ENCODE results near the gene SPINT1. TPM values are rescaled to one million over a fixed set of nuclear protein-coding genes. Genes with fewer than 3 reads are reported as not detected.
A peak's percentile ranks its signal among the peaks of the same experiment; 100 is the strongest.

SPINT1 gene
- total RNA-seq, 5 donors from 2014 or later (not counting 1 experiment from before 2014, with no cell fraction given), result 1.6 to 6.6 (median 5.1) TPM

DNA sequence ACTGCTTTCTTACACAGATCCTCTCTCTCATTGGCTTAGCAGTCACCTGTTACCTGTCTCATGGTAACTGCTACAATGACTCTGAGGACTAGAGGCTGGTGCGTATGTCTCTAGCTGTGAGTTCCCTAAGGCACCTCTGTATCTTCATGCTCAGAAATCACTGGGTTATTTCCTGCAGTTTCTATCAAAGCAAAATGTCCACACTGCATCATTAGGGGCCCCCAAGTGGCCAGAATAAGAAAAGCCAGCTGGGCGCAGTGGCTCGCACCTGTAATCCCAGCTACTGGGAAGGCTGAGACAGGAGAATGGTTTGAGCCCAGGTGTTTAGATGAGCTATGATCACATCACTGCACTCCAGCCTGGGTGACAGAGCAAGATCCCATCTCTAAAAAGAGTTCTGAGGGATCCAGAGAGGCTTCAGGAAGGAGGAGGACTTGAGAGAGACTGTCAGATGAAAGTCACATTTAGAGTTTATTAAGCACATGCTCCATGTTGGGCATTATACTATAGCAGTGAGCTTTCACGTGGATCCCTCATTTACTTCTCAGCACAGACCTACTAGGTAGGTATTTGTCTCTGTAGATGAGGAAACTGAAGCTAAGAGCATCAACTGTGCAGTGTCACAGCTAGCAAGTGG, 48.1 kb downstream of the SPINT1 start:
- H3K4me3 ChIP-seq (ENCODE audit: control insufficient read depth in 1 of 2, extremely low read depth in 1 of 2, low read length in 1 of 2), result no peak overlapping the region
- ATAC-seq (replicated peaks in 1 of 4), result no peak
- peaks cover 6% of the 10 kb centered on the region in 2 donors for H3K36me3 ChIP-seq (ENCODE audit: control insufficient read depth in 2 of 2, extremely low read depth in 1 of 2, insufficient read depth in 1 of 2, low read length in 1 of 2)
- Mint-ChIP-seq H3K27me3 (no peaks in the 10 kb centered on the region), H3K4me3 (no peak overlapping the region), H3K27ac (no peak overlapping the region), H3K9me3 (no peaks in the 10 kb centered on the region), H3K4me1 (peaks cover 25 to 33% (median 32%) of the 10 kb centered on the region in 3 donors), H3K36me3 (peaks cover 4% of the 10 kb centered on the region)
- WGBS (ENCODE audit: insufficient coverage), result 53% methylated on average over 2 of the region's 4 CpGs
- H3K27ac ChIP-seq (ENCODE audit: low read length), result no peak overlapping the region
- no peaks in the 10 kb centered on the region for H3K27me3 ChIP-seq (replicated peaks in 1 of 2; ENCODE audit: control insufficient read depth in 2 of 2, extremely low read depth in 1 of 2, insufficient read depth in 2 of 2, low read length in 1 of 2)
- POLR2A ChIA-PET, result no interaction called here
- peak in 2 of 35 experiments; percentile 23 to 54 for DNase-seq
- peaks cover 11 to 33% of the 10 kb centered on the region in 2 experiments for H3K4me1 ChIP-seq (ENCODE audit: control insufficient read depth in 1 of 2, extremely low read depth in 1 of 2, insufficient read depth in 2 of 2, low read length in 2 of 2)
- CTCF ChIA-PET, result interaction anchor here (0.5 to 2.4 kb wide), 10 partner anchors 8 to 441 kb away, joined by 3 to 45 read pairs (median 4); partner anchors contain the start of genes CHP1 (in 1 of the 2) and EXD1 (in 1 of the 2)
- H3K9me3 ChIP-seq, result no peaks in the 10 kb centered on the region

DNA sequence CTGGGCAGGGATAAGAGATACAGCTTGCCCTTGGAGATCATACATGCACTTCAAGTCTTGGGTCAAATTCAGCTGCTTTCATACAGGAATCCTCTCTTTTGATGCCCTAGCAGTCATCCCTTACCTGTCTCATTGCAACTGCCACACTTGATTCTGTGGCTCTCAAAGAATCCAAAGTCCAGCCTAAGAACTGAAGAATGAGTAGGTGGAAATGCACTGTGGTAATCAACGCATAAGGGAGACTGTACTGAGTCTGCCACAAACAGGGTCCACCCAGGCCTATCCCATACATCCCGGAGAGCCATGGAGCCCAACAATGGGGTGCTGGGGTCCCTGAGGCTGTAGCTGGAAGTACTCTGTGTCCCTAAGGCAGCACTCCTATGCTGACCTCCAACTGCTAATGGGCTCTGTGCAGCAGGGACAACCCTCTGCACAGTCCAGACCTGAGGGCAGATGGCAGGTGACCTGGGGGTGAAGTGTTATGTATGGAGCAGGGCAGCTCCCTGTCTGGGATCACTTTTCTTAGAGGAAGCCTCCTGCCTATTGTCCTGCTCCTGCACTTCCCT, 48.7 kb downstream of the SPINT1 start:
- H3K9me3 Mint-ChIP-seq, result no peaks in the 10 kb centered on the region
- H3K4me1 ChIP-seq (ENCODE audit: control insufficient read depth in 1 of 2, extremely low read depth in 1 of 2, insufficient read depth in 2 of 2, low read length in 2 of 2), result peaks cover 11 to 33% of the 10 kb centered on the region in 2 experiments
- ATAC-seq (replicated peaks in 1 of 4), result no peak
- DNase-seq, result no peak
- H3K4me1 Mint-ChIP-seq, result peaks cover 30 to 38% (median 32%) of the 10 kb centered on the region in 3 donors
- ChIA-PET CTCF (interaction anchor here (0.5 to 2.4 kb wide), 9 partner anchors 8 to 442 kb away, joined by 3 to 45 read pairs (median 4); partner anchors contain the start of genes CHP1 (in 1 of the 2) and EXD1 (in 1 of the 2)), POLR2A (no interaction called here)
- no peaks in the 10 kb centered on the region for H3K27me3 Mint-ChIP-seq
- no peak overlapping the region for H3K27ac ChIP-seq (ENCODE audit: low read length)
- WGBS (ENCODE audit: insufficient coverage), result no CpG with 5 or more reads among the region's 2 CpGs
- H3K4me3 Mint-ChIP-seq, result no peak overlapping the region
- no peaks in the 10 kb centered on the region for H3K9me3 ChIP-seq
- H3K27me3 ChIP-seq (replicated peaks in 1 of 2; ENCODE audit: control insufficient read depth in 2 of 2, extremely low read depth in 1 of 2, insufficient read depth in 2 of 2, low read length in 1 of 2), result no peaks in the 10 kb centered on the region
- H3K36me3 Mint-ChIP-seq, result peaks cover 5% of the 10 kb centered on the region
- H3K27ac Mint-ChIP-seq, result no peak overlapping the region
- H3K4me3 ChIP-seq (ENCODE audit: control insufficient read depth in 1 of 2, extremely low read depth in 1 of 2, low read length in 1 of 2), result no peak overlapping the region
- H3K36me3 ChIP-seq (ENCODE audit: control insufficient read depth in 2 of 2, extremely low read depth in 1 of 2, insufficient read depth in 1 of 2, low read length in 1 of 2), result peaks cover 6% of the 10 kb centered on the region in 2 donors

DNA sequence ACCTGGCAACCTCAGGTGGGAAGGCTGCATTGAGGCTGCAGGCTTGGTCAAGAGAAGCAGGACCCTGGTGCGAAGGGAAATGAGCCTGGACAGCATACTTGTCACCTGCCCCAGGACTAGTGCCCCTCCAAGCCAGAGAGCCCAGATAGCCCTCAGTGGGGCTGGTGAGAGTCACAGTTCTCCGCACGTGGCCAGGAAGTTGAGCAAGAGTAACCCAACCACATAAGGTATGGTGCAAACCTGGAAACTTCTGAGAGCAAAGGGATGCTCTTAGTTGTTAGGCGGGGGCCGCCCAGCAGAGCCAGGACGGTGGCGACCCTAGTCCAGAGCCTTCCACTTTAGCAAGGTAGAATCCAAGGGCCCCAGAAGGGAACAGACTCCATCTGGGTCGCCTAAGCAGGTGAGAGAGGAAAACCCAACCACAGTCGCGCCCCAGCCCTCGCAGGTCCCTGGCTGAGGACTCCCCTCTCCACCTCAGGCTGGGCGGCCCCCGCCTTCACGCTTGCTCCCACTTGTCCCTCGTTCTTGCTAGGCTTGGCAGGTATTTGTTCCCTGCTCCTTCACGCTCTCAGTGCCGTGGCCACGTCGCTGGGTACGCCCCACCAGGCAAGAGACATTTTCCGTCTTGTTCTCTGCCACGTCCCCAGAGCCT, 49.3 kb downstream of the SPINT1 start:
- H3K27me3 Mint-ChIP-seq, result no peaks in the 10 kb centered on the region
- H3K9me3 Mint-ChIP-seq, result no peaks in the 10 kb centered on the region
- no peaks in the 10 kb centered on the region for H3K9me3 ChIP-seq
- no peak overlapping the region for H3K4me3 ChIP-seq (ENCODE audit: control insufficient read depth in 1 of 2, extremely low read depth in 1 of 2, low read length in 1 of 2)
- ChIA-PET POLR2A (no interaction called here), CTCF (interaction anchor here (0.6 to 4.9 kb wide), 6 partner anchors 12 to 324 kb away, joined by 14 to 127 read pairs (median 42); partner anchors contain the start of gene RPUSD2 (in 1 of the 2))
- H3K4me3 Mint-ChIP-seq, result peak overlapping the region in 2 of 3 donors; percentile 99
- WGBS (ENCODE audit: insufficient coverage), result 78% methylated on average over 15 of the region's 22 CpGs
- no peak overlapping the region for H3K27ac ChIP-seq (ENCODE audit: low read length)
- DNase-seq (peak in 2 of 35 experiments; percentile 5 to 19), ATAC-seq (replicated peaks in 1 of 4) (no peak)
- H3K27ac Mint-ChIP-seq, result peak overlapping the region; percentile 91 to 95
- no peaks in the 10 kb centered on the region for H3K27me3 ChIP-seq (replicated peaks in 1 of 2; ENCODE audit: control insufficient read depth in 2 of 2, extremely low read depth in 1 of 2, insufficient read depth in 2 of 2, low read length in 1 of 2)
- H3K36me3 ChIP-seq (ENCODE audit: control insufficient read depth in 2 of 2, extremely low read depth in 1 of 2, insufficient read depth in 1 of 2, low read length in 1 of 2), result peaks cover 6 to 10% of the 10 kb centered on the region in 2 donors
- peaks cover 8% of the 10 kb centered on the region for H3K36me3 Mint-ChIP-seq
- peaks cover 11 to 33% of the 10 kb centered on the region in 2 experiments for H3K4me1 ChIP-seq (ENCODE audit: control insufficient read depth in 1 of 2, extremely low read depth in 1 of 2, insufficient read depth in 2 of 2, low read length in 2 of 2)
- peaks cover 32 to 41% (median 33%) of the 10 kb centered on the region in 3 donors for H3K4me1 Mint-ChIP-seq

DNA sequence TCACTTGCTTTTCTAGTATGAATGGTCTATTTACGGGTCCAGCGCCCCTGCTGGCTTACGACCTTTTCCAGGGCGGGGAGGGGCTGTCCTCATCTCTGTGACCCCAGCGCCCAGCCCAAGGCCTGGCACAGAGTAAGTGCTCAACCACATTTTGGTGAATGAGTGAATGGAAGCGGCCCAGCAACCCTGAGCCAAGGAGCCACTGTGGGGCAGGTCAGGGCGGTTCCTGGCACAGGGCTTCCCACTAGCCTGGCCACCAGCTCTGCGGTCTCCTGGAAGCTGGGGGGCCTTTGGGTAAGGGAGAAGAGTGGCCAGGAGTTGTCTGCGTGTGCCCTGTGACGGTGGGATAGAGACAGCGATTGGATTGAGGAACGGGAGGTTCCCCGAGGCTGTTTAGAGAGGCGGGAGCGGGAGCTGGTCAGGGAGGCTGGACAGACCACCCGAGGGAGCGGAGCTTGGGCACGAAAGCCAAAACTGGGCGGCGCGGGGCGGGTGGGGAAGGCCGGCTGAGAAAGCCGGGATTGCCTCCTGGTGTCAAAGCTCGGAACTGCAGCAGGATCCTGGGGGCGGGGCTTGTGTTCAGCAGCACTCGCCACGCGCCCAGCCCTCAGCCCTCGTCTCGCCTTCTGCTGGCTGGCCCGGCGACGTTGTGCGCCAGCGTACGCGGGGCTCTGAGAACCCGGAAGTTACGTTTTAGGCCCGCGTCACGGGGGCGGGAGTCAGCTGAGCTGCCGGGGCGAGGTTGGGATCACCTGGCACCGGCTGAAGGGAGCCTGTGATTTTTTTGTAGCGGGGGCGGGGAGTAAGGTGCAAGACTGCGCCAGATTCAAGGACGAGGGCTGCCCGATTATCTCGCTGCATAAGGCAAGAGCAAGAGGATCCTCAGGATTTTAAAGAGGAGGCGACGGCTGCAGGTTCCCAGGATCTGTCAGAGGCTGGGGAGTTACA, 50.2 kb downstream of the SPINT1 start, which contains the start of gene VPS18:
VPS18 (plus strand) TSS at position 718 of the 948 bp plus-strand sequence. CDS start 319 bp downstream, outside the sequence.
- H3K4me1 ChIP-seq (ENCODE audit: control insufficient read depth in 1 of 2, extremely low read depth in 1 of 2, insufficient read depth in 2 of 2, low read length in 2 of 2), result peaks cover 11 to 33% of the 10 kb centered on the region in 2 experiments
- ChIA-PET CTCF (interaction anchor here (0.5 to 4.9 kb wide), 24 partner anchors 9 to 329 kb away, joined by 3 to 127 read pairs (median 4); partner anchors contain the start of genes RPUSD2 (in 2 of the 2), CCDC32 (in 1 of the 2), DNAJC17 (in 1 of the 2) and RAD51 (in 1 of the 2)), POLR2A (interaction anchor here (0.6 to 0.9 kb wide), 7 partner anchors 36 to 760 kb away, joined by 3 to 8 read pairs (median 6); no protein-coding TSS in a partner anchor)
- Mint-ChIP-seq H3K27me3 (no peaks in the 10 kb centered on the region), H3K36me3 (peaks cover 14% of the 10 kb centered on the region), H3K4me3 (peak within 1 kb of the TSS; percentile 99), H3K27ac (peak within 1 kb of the TSS; percentile 91 to 95), H3K9me3 (no peaks in the 10 kb centered on the region), H3K4me1 (peaks cover 32 to 43% (median 33%) of the 10 kb centered on the region in 3 donors)
- DNase-seq (peak; percentile 96 to 99 (median 98)), ATAC-seq (replicated peaks in 1 of 4) (peak; percentile 98 to 99 (median 98))
- peak within 1 kb of the TSS; percentile 76 for H3K27ac ChIP-seq (ENCODE audit: low read length)
- H3K36me3 ChIP-seq (ENCODE audit: control insufficient read depth in 2 of 2, extremely low read depth in 1 of 2, insufficient read depth in 1 of 2, low read length in 1 of 2), result peaks cover 6 to 14% of the 10 kb centered on the region in 2 donors
- WGBS (ENCODE audit: insufficient coverage), result 4% methylated on average over 50 of the region's 55 CpGs
- H3K4me3 ChIP-seq (ENCODE audit: control insufficient read depth in 1 of 2, extremely low read depth in 1 of 2, low read length in 1 of 2), result peak within 1 kb of the TSS; percentile 87 to 91
- no peaks in the 10 kb centered on the region for H3K27me3 ChIP-seq (replicated peaks in 1 of 2; ENCODE audit: control insufficient read depth in 2 of 2, extremely low read depth in 1 of 2, insufficient read depth in 2 of 2, low read length in 1 of 2)
- no peaks in the 10 kb centered on the region for H3K9me3 ChIP-seq

DNA sequence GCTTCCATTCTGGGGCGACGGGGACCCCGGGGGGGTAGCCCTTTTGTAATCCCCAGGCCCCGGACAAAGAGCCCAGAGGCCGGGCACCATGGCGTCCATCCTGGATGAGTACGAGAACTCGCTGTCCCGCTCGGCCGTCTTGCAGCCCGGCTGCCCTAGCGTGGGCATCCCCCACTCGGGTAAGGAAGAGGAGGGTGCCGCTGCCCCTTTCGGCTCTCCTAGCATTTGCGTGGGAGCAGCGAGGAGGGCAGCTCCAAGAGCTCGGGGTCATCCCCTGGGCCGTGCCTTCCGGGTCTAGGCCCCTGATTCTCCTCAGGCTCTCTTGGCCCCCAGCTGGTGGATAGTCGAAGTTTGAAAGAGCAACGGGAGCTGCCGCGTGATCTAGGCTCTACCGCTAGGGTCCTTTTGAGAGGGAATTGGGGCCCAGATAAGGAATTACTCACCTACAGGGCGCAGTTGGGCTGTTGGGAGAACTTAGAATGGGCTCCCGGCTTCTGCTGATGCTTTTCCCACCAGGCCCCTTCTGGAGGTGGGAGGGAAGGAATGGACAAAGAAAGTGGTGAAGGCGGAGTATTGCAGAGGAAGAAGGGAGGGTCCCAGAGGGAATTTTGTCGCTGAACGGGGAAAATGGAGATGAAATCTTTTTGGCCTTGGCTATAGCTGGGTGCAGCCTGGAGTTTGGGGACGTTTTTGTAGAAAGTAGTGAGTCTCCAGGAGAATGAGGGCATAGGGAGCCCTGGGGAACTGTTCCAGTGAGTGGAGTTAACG, 51.0 kb downstream of the SPINT1 start:
- POLR2A ChIA-PET, result interaction anchor here (0.6 to 0.8 kb wide), 3 partner anchors 69 to 759 kb away, joined by 4 to 6 read pairs (median 6); no protein-coding TSS in a partner anchor
- Histone ChIP-seq H3K36me3 (ENCODE audit: control insufficient read depth in 2 of 2, extremely low read depth in 1 of 2, insufficient read depth in 1 of 2, low read length in 1 of 2) (peaks cover 14 to 23% of the 10 kb centered on the region in 2 donors), H3K9me3 (no peaks in the 10 kb centered on the region), H3K4me1 (ENCODE audit: control insufficient read depth in 1 of 2, extremely low read depth in 1 of 2, insufficient read depth in 2 of 2, low read length in 2 of 2) (peaks cover 11 to 33% of the 10 kb centered on the region in 2 experiments), H3K27me3 (replicated peaks in 1 of 2; ENCODE audit: control insufficient read depth in 2 of 2, extremely low read depth in 1 of 2, insufficient read depth in 2 of 2, low read length in 1 of 2) (no peaks in the 10 kb centered on the region), H3K27ac (ENCODE audit: low read length) (peak overlapping the region; percentile 76), H3K4me3 (ENCODE audit: control insufficient read depth in 1 of 2, extremely low read depth in 1 of 2, low read length in 1 of 2) (peak overlapping the region; percentile 87 to 91)
- CTCF ChIA-PET, result interaction anchor here (0.5 to 4.9 kb wide), 28 partner anchors 8 to 336 kb away, joined by 3 to 127 read pairs (median 3); partner anchors contain the start of genes CCDC32 (in 1 of the 2), CHAC1 (in 1 of the 2), CHP1 (in 1 of the 2) and DNAJC17 (in 1 of the 2)
- peak overlapping the region; percentile 67 to 95 for H3K27ac Mint-ChIP-seq
- H3K9me3 Mint-ChIP-seq, result no peaks in the 10 kb centered on the region
- DNase-seq, result peak in 33 of 35 experiments; percentile 36 to 73 (median 54)
- no peaks in the 10 kb centered on the region for H3K27me3 Mint-ChIP-seq
- H3K36me3 Mint-ChIP-seq, result peaks cover 15% of the 10 kb centered on the region
- H3K4me1 Mint-ChIP-seq, result peaks cover 32 to 43% (median 33%) of the 10 kb centered on the region in 3 donors
- peak overlapping the region; percentile 99 for H3K4me3 Mint-ChIP-seq
- 3% methylated on average over 30 of the region's 33 CpGs for WGBS (ENCODE audit: insufficient coverage)
- peak; percentile 35 to 53 (median 48) for ATAC-seq (replicated peaks in 1 of 4)

All from T-cell (primary cell).